Measurements from ENCODE around the gene RHEBL1. TPM values are rescaled to one million over a fixed set of nuclear protein-coding genes. Genes with fewer than 3 reads are reported as not detected.

RHEBL1 gene
- total and polyA plus RNA-seq, 3 experiments from 2014 or later, result 8.0 to 10.2 (median 10.1) TPM

DNA sequence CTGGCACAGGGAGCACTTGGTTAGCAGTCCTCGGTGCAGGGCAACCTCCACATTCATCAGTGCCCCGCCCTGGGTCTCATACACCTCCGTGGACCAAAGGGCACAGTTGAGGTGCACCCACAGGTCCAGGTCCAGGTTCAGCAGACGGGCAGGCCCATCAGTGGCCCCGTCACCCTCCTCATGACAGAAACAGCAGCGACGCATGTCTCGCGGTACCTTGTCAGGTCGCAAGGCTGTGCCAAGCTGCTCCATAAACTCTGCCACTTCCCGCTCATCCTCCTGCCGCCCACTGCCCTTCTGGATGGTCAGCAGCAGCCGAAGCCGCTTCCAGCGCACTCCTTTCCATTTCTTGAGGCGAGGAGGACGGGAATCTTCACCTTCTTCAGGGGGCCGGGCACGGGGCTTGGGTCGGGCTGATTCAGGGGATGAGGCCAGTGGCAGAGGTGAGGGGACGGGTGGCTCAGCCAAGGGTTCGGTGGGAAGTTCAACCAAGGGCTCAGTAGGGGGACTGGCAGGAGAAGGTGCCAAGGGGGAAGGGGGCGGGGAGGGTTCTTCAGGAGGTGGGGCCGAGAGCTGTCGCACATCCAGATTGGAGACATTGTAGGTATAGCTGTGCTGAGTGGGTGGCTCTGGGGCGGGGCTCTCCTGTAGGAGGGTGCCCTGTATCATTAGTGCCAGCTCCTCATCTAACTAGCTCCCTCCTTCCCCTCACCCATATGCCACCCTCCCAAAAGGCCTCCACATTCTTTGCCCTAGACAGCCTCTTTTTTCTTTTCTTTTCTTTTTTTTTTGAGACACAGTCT is 42.9 kb downstream of the RHEBL1 start:
- Mint-ChIP-seq H3K36me3 (peaks cover 4 to 86% (median 14%) of the 10 kb centered on the region in 3 donors), H3K27me3 (no peaks in the 10 kb centered on the region), H3K4me1 (no peaks in the 10 kb centered on the region), H3K4me3 (no peak overlapping the region), H3K9me3 (no peaks in the 10 kb centered on the region), H3K27ac (peak overlapping the region in 4 of 8 donors; percentile 60 to 89 (median 79))
- POLR2A ChIA-PET, result no interaction called here
- H3K27me3 ChIP-seq (ENCODE audit: insufficient read depth, low read length, poor library complexity, severe bottlenecking), result no peaks in the 10 kb centered on the region
- H3K9me3 ChIP-seq (ENCODE audit: low read length), result no peaks in the 10 kb centered on the region
- no peak overlapping the region for H3K27ac ChIP-seq (ENCODE audit: low read depth, low read length)
- peak in 1 of 5 donors; percentile 42 for DNase-seq
- H3K36me3 ChIP-seq (ENCODE audit: insufficient read depth, low read length), result peaks cover 40% of the 10 kb centered on the region
- H3K4me3 ChIP-seq (ENCODE audit: low read length), result no peak overlapping the region
- H3K4me1 ChIP-seq (ENCODE audit: insufficient read depth, low read length), result no peaks in the 10 kb centered on the region
- CTCF ChIA-PET, result interaction anchor here (1.0 kb wide), 1 partner anchor 39 kb away, joined by 3 read pairs; no protein-coding TSS in a partner anchor

DNA sequence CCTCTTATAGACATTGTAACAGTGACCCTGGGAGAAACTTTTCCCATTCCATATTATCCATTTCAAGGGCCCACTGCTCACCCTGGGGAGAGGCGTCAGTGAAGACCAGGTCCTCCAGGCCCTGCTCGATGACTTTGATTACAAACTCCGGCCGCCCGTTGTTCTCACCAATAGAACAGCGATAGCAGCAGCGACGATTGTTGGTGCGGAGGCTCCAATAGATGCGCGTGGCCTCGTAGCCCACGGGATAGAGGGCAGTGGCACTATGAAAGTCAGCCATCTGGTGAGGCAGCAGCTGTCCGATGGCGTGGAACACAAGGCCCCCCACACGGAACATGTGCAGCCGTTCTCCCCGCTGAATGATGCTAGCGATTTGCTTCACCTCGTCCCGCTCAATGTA is 43.7 kb downstream of the RHEBL1 start:
- Mint-ChIP-seq H3K27ac (peak overlapping the region in 7 of 8 donors; percentile 54 to 100 (median 82)), H3K27me3 (no peaks in the 10 kb centered on the region), H3K36me3 (peaks cover 4 to 87% (median 17%) of the 10 kb centered on the region in 3 donors), H3K4me1 (no peaks in the 10 kb centered on the region), H3K4me3 (no peak overlapping the region), H3K9me3 (no peaks in the 10 kb centered on the region)
- Histone ChIP-seq H3K4me3 (ENCODE audit: low read length) (no peak overlapping the region), H3K27me3 (ENCODE audit: insufficient read depth, low read length, poor library complexity, severe bottlenecking) (no peaks in the 10 kb centered on the region), H3K36me3 (ENCODE audit: insufficient read depth, low read length) (peaks cover 45% of the 10 kb centered on the region), H3K27ac (ENCODE audit: low read depth, low read length) (no peak overlapping the region), H3K9me3 (ENCODE audit: low read length) (no peaks in the 10 kb centered on the region), H3K4me1 (ENCODE audit: insufficient read depth, low read length) (no peaks in the 10 kb centered on the region)
- ChIA-PET POLR2A (no interaction called here), CTCF (interaction anchor here (0.9 kb wide), 1 partner anchor 62 kb away, joined by 3 read pairs; no protein-coding TSS in a partner anchor)
- no peak for DNase-seq

- H3K27ac ChIP-seq (ENCODE audit: low read depth, low read length), result no peak overlapping the region
- Mint-ChIP-seq H3K4me3 (no peak overlapping the region), H3K9me3 (no peaks in the 10 kb centered on the region), H3K27me3 (no peaks in the 10 kb centered on the region), H3K4me1 (no peaks in the 10 kb centered on the region), H3K36me3 (peaks cover 4 to 87% (median 17%) of the 10 kb centered on the region in 3 donors), H3K27ac (peak overlapping the region in 7 of 8 donors; percentile 29 to 100 (median 57))
- CTCF ChIA-PET, result interaction anchor here (0.9 kb wide), 1 partner anchor 63 kb away, joined by 3 read pairs; no protein-coding TSS in a partner anchor
- no peaks in the 10 kb centered on the region for H3K4me1 ChIP-seq (ENCODE audit: insufficient read depth, low read length)
- H3K9me3 ChIP-seq (ENCODE audit: low read length), result no peaks in the 10 kb centered on the region
- H3K36me3 ChIP-seq (ENCODE audit: insufficient read depth, low read length), result peaks cover 45% of the 10 kb centered on the region
- no peak overlapping the region for H3K4me3 ChIP-seq (ENCODE audit: low read length)
- POLR2A ChIA-PET, result no interaction called here
- DNase-seq, result no peak
- no peaks in the 10 kb centered on the region for H3K27me3 ChIP-seq (ENCODE audit: insufficient read depth, low read length, poor library complexity, severe bottlenecking)
Observed at GRCh38 chr12:49025463-49025862, 44.3 kb downstream of the RHEBL1 start.

GRCh38 chr12:49024543-49024942 is 45.2 kb downstream of the RHEBL1 start:
- no peak overlapping the region for H3K4me3 ChIP-seq (ENCODE audit: low read length)
- no peak overlapping the region for H3K27ac ChIP-seq (ENCODE audit: low read depth, low read length)
- Mint-ChIP-seq H3K27ac (peak overlapping the region in 7 of 8 donors; percentile 78 to 100 (median 89)), H3K4me3 (no peak overlapping the region), H3K4me1 (peaks cover 5% of the 10 kb centered on the region in 3 donors), H3K36me3 (peaks cover 4 to 83% (median 17%) of the 10 kb centered on the region in 3 donors), H3K27me3 (no peaks in the 10 kb centered on the region), H3K9me3 (no peaks in the 10 kb centered on the region)
- H3K4me1 ChIP-seq (ENCODE audit: insufficient read depth, low read length), result peaks cover 5% of the 10 kb centered on the region
- DNase-seq, result no peak
- no peaks in the 10 kb centered on the region for H3K27me3 ChIP-seq (ENCODE audit: insufficient read depth, low read length, poor library complexity, severe bottlenecking)
- H3K9me3 ChIP-seq (ENCODE audit: low read length), result no peaks in the 10 kb centered on the region
- CTCF ChIA-PET, result interaction anchor here (0.6 kb wide), 1 partner anchor 78 kb away, joined by 3 read pairs; no protein-coding TSS in a partner anchor
- POLR2A ChIA-PET, result no interaction called here
- peaks cover 45% of the 10 kb centered on the region for H3K36me3 ChIP-seq (ENCODE audit: insufficient read depth, low read length)

DNA sequence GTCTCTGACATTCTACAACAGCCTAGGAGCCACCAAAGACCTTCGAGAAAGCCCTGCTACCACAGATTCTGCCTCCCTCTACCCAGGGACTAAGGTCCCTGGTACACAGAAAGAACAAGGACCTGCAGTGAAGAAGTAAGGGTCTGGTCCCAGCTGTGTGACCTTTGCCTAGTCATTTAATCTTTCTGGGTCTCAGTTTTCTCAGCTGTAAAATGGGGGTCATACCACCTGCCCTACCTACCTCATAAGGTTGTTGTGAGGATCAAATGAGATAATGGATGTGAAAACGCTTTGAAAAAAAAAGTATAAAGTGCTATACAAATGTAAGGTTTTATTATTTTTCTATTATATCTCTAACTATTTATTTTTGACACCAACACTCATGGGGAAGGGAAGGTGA is 46.0 kb downstream of the RHEBL1 start:
- H3K27ac ChIP-seq (ENCODE audit: low read depth, low read length), result no peak overlapping the region
- ChIA-PET CTCF (interaction anchor here (0.6 kb wide), 1 partner anchor 77 kb away, joined by 3 read pairs; no protein-coding TSS in a partner anchor), POLR2A (no interaction called here)
- H3K36me3 ChIP-seq (ENCODE audit: insufficient read depth, low read length), result peaks cover 40% of the 10 kb centered on the region
- no peaks in the 10 kb centered on the region for H3K9me3 Mint-ChIP-seq
- no peak for DNase-seq
- H3K36me3 Mint-ChIP-seq, result peaks cover 4 to 78% (median 17%) of the 10 kb centered on the region in 3 donors
- no peaks in the 10 kb centered on the region for H3K9me3 ChIP-seq (ENCODE audit: low read length)
- peak overlapping the region in 7 of 8 donors; percentile 84 to 100 (median 93) for H3K27ac Mint-ChIP-seq
- H3K4me1 Mint-ChIP-seq, result peaks cover 8 to 13% (median 11%) of the 10 kb centered on the region in 3 donors
- no peak overlapping the region for H3K4me3 Mint-ChIP-seq
- peaks cover 8% of the 10 kb centered on the region for H3K4me1 ChIP-seq (ENCODE audit: insufficient read depth, low read length)
- no peaks in the 10 kb centered on the region for H3K27me3 ChIP-seq (ENCODE audit: insufficient read depth, low read length, poor library complexity, severe bottlenecking)
- no peak overlapping the region for H3K4me3 ChIP-seq (ENCODE audit: low read length)
- no peaks in the 10 kb centered on the region for H3K27me3 Mint-ChIP-seq

DNA sequence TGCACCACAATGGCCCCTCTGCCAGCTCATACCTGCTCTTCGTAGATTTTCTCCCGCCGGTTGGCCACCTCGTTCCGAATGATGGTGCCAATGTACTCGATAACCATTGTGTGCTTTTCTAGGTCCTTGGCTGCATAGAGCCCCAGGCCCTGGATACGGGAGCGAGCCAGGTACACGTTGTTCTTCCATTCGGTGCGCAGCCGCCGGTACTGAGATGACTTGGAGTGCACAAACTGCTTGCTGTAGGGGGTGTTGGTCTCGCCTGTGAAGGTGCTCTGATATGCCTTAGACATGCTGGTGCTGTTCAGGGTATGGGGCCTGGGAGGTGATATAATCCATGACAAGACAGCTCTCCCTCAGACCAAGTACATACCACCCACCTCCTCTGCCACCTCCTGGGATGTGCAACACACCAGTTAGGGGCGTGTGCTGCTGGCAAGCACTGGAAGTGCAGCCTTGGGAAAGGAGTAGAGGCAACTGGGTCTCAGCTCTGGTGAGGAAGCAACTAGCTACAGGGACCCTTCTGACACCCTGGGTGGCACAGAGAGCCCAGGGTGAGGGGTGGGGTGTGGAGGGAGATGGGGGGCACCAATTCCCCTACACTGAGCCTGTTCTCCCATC is 47.1 kb downstream of the RHEBL1 start:
- H3K36me3 ChIP-seq (ENCODE audit: insufficient read depth, low read length), result peaks cover 35% of the 10 kb centered on the region
- H3K9me3 ChIP-seq (ENCODE audit: low read length), result no peaks in the 10 kb centered on the region
- DNase-seq, result peak in 1 of 5 donors; percentile 41
- H3K27ac ChIP-seq (ENCODE audit: low read depth, low read length), result no peak overlapping the region
- CTCF ChIA-PET, result interaction anchor here (1.0 kb wide), 1 partner anchor 170 kb away, joined by 3 read pairs; no protein-coding TSS in a partner anchor
- H3K4me3 ChIP-seq (ENCODE audit: low read length), result no peak overlapping the region
- Mint-ChIP-seq H3K36me3 (peaks cover 4 to 77% (median 17%) of the 10 kb centered on the region in 3 donors), H3K4me3 (peak overlapping the region in 1 of 7 donors; percentile 66), H3K27ac (peak overlapping the region; percentile 78 to 100 (median 94)), H3K9me3 (no peaks in the 10 kb centered on the region), H3K27me3 (peaks cover 0 to under 1% of the 10 kb centered on the region in 2 donors), H3K4me1 (peaks cover 14 to 23% (median 18%) of the 10 kb centered on the region in 3 donors)
- H3K27me3 ChIP-seq (ENCODE audit: insufficient read depth, low read length, poor library complexity, severe bottlenecking), result no peaks in the 10 kb centered on the region
- POLR2A ChIA-PET, result interaction anchor here (0.6 kb wide), 1 partner anchor 76 kb away, joined by 3 read pairs; no protein-coding TSS in a partner anchor
- H3K4me1 ChIP-seq (ENCODE audit: insufficient read depth, low read length), result peaks cover 13% of the 10 kb centered on the region

DNA sequence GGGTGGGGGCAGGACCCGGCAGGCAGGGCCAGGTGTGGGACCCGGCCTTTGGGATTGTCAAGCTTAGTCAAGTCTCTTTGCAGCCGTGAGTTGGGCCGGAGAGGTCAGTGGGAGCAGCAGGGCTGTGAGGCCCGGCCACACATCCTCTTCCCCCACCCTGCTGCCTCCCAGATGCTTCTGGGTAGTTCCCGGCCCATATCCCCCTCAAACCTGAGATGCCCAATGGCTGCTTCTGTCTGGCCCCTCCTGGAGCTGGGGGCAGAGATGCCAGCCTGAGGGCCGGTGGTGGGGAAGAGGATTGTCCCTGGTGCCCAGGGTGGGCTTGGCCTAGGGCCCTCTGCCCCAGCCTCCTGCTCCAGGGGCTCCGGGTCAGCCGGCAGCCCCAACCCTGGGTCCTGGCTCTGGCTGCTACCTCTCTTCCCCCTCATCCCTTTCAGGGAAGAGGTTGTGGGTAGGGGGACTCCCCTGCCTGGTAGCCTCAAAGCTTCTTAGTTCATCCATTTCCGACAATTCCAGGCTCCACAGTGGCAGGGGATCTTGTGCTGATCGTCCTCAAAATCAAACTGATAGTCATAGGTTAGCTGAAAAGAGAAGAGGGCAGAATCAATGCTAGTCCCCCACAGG is 48.4 kb downstream of the RHEBL1 start:
- Histone ChIP-seq H3K27ac (ENCODE audit: low read depth, low read length) (no peak overlapping the region), H3K36me3 (ENCODE audit: insufficient read depth, low read length) (peaks cover 30% of the 10 kb centered on the region)
- DNase-seq, result peak in 1 of 5 donors; percentile 43

More for the DNA sequence above, 48.4 kb downstream of the RHEBL1 start:
- H3K9me3 Mint-ChIP-seq, result no peaks in the 10 kb centered on the region
- H3K27ac Mint-ChIP-seq, result peak overlapping the region; percentile 78 to 100 (median 94)
- H3K4me1 Mint-ChIP-seq, result peaks cover 22 to 36% (median 31%) of the 10 kb centered on the region in 3 donors
- peak overlapping the region in 1 of 7 donors; percentile 37 for H3K4me3 Mint-ChIP-seq
- H3K36me3 Mint-ChIP-seq, result peaks cover 9 to 68% (median 20%) of the 10 kb centered on the region in 3 donors
- ChIA-PET POLR2A (no interaction called here), CTCF (interaction anchor here (0.7 to 2.7 kb wide), 2 partner anchors 13 to 25 kb away, joined by 3 to 15 read pairs; no protein-coding TSS in a partner anchor)
- no peaks in the 10 kb centered on the region for H3K9me3 ChIP-seq (ENCODE audit: low read length)
- no peak overlapping the region for H3K4me3 ChIP-seq (ENCODE audit: low read length)
- H3K27me3 ChIP-seq (ENCODE audit: insufficient read depth, low read length, poor library complexity, severe bottlenecking), result no peaks in the 10 kb centered on the region
- peaks cover 22% of the 10 kb centered on the region for H3K4me1 ChIP-seq (ENCODE audit: insufficient read depth, low read length)
- peaks cover 0 to 1% of the 10 kb centered on the region in 2 donors for H3K27me3 Mint-ChIP-seq
